HG02678 (cell line): ENCODE data around the gene PBRM1.

Source experiments
- ATAC-seq: cut with Tn5 transposase; IDR thresholded peaks from one replicate; pipeline ENCODE4 v1.9.1; 2021; ENCODE audit warnings: mild to moderate bottlenecking, moderate library complexity; ENCODE audit not compliant: unreplicated experiment

Gene PBRM1

DNA sequence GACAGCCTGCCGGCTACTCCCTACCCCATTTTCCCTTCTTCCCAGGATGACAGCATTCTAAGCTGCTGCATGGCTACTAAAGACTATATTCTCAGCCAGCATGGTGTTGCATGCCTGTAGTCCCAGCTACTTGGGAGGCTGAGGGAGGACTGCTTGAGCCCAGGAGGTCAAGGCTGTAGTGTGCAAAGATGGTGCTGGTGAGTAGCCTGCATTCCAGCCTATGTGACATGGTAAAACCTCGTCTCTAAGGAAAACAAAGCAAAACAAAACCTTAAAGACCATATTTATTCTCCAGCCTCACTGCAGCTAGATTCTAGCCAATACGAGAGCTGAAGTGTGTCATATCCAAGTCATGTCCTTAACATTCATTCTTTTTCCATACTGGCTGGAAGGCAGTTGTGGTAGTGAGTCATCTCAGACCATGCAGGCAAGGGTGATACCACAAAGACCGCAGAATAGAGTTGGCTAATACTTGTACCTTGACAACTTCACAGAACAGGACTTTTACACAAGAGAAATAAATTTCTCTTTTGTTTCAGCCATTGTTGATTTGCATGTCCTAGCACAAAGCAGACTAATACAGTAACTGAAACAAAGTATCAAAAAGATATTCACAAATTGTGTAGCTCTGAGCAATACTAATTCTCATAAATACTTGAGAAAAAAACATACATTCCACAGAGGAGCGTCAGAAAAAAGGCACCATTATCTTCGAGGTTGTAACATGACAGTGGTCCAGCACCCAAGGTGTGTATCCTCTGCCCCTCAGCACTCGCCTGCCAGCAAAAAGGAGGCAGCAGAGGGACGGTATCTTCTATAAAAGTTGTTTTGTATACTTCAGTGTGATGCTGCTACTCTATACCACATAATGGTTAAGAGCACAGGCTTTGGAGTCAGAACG, 14.8 kb downstream of the PBRM1 start:
- no peak for ATAC-seq

DNA sequence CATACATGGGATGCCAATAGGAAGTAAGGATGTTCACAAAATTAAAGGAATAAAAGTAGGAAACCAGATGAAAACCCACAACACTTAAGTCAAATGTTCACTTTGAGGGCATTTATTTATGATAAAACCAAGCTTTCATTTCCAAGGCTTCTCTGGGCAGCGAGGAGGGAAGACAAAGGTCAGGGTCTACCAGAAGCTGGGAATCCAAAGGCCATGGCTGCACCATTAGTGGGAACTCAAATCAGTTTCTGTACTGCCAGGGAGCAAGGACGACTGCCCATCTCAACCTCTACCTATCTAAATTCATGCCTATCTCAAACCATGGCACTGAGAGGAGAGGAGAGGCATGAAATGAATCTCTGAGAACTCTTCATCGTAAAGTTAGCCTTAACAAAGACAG, 22.6 kb downstream of the PBRM1 start:
- ATAC-seq, result no peak

GRCh38 chr3:52660046-52660445, 25.7 kb downstream of the PBRM1 start:
- ATAC-seq, result no peak

- no peak for ATAC-seq
Measured at GRCh38 chr3:52655895-52656294, 29.8 kb downstream of the PBRM1 start.

DNA sequence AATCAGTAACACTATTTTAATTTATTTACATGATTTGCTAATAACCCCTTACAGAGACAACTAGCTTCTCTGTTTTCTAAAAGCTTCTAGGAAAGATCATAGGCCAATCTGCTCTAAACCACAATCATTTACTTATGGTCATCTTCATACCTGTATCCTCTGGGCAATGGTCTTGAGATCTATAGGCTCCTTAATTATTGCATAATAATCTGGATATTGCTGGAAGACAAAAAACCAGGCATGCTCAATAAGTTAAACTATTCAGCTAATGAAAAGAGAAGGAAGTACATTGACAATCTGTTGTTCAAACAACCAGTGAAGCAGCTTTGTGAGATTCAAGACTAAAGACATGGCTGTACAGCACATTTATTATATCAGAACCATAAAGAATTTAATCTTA, 34.1 kb downstream of the PBRM1 start:
- ATAC-seq, result no peak

GRCh38 chr3:52650439-52650838, 35.3 kb downstream of the PBRM1 start:
- ATAC-seq, result no peak

DNA sequence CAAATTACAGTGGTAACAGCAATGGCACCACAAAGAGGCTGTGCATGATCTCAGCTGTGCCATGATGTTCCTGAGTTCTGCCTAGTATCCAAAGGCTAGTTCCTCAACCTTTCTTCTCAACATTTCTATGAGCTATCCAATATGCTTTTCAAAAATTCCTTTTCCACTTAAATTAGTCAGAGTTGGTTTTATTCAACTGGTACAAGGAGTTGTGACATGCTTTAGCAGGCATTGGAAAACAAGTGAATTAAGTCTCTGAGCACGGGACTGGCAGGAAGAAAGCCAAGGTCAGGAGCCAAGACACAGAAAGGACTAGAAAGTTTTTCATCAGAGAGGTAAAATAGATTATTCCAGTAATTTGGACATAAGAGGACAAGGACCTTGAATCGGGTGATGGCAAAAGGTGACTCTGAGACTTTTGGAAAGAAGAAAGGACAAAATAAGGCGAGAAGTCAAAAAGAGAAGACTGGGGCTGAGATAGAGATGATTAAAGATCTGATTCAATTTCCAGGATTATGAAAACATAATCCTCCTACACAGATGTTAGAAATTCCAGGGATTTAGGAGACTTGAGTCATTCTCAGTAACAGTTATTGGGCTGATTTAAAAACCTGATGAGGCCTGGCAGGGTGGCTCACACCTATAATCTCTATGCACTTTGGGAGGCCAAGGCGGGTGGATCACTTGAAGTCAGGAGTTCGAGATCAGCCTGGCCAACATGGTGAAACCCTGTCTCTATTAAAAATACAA, 36.1 kb downstream of the PBRM1 start:
- ATAC-seq, result no peak

DNA sequence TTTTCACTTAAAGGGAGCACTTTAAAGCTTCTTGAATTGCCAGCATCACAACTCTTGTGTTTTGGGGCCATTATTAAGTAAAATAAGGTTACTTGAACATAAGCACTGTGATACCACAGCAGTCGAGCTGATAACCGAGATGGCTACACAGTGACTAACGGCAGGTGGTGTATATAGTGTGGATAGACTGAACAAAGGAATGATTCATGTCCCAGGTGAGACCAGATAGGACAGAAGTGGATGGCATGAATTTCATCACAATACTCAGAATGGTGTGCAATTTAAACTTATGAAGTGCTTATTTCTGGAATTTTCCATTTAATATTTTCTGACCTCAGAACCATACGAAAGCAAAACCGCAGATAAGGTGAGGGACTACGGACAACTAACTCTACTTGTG, 40.2 kb downstream of the PBRM1 start:
- ATAC-seq, result no peak

- no peak for ATAC-seq
Measured at GRCh38 chr3:52636673-52637072, 49.0 kb downstream of the PBRM1 start.

- no peak for ATAC-seq
Measured at GRCh38 chr3:52633786-52634185, 51.9 kb downstream of the PBRM1 start.

DNA sequence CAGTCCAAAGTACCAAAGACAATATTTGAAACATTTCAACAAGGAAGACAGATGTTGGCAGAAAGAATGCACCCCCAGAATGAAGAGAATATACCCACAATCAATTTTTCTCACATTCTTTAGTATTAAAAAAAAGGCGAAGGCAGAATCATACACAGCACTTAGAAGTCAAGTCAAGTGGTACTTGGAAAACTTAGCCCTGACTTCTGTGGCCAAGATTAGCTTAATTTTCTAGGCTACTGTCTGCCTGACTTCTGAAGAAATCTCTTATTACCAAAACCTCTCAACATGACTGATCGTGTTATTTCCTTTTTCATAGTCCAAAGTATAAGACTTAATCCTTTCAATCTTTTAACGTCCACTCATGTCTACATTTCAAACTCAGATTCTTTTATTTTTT, 60.7 kb downstream of the PBRM1 start:
- ATAC-seq, result no peak

DNA sequence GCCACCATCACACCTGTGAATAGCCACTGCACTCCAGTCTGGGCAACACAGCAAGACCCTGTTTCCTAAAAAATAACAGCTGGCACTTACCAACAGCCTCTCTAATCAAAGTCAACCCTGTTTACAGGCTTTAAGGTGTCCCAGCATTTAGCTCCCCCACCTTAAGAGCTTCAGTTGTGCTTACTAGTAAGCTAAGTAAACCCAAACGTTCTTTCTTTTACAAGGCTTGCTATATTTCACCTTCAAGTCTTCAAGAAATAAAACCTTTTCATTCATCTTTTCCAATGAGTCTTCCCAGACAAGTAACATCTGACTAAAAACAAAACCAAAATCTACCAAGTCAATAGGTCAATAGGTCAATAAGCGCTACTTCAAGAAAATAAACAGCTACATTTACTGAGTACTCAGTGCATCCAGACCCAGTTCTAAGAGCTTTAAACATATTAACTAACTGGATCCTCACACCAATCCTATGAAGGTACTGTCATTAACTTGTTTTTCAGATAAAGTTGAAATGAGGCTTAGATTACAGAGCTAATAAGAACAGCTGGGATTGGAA, 62.4 kb downstream of the PBRM1 start:
- ATAC-seq, result no peak

GRCh38 chr3:52620580-52620979, 65.1 kb downstream of the PBRM1 start:
- ATAC-seq, result no peak

DNA sequence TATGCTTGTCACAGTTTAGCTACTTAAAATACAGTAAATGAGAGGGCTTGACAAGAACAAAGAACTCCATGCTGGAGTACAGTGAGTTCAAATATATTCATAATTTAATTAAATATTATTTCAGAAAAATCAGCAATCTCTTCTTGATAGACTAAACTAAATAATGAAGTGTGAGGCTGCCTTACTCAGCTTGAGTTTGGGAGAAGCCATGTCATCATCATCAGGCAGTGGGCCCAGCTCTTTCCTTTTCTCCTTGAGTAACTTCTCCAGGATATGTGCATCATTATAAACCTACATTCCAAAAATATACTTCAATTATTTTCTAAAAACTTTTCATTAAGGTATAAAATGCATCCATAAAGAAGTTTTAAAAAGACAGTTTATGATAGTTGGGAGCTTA, 70.5 kb downstream of the PBRM1 start:
- no peak for ATAC-seq

GRCh38 chr3:52614689-52615088, 71.0 kb downstream of the PBRM1 start:
- no peak for ATAC-seq

GRCh38 chr3:52609316-52609815, 76.3 kb downstream of the PBRM1 start:
- no peak for ATAC-seq

DNA sequence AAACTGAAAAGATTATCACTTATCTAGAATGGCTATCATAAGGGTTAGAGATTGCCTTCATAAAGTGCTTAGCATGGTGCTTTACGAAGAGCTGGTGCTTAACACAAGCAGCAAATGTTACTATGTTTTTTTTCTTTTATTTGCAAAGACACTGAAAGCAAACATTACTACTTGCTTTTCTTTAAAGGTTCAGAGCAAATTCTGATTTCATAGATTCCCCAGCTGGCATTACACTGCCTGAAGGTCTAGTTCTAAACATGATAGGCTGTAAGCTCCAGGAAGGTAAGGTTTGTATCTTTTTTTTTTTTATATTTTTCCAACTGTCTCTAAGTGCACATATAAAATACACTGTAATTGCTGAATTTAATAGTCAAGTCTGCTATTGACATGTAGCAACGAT, 77.4 kb downstream of the PBRM1 start:
- ATAC-seq, result no peak

GRCh38 chr3:52606373-52607085, 79.2 kb downstream of the PBRM1 start:
- no peak for ATAC-seq

DNA sequence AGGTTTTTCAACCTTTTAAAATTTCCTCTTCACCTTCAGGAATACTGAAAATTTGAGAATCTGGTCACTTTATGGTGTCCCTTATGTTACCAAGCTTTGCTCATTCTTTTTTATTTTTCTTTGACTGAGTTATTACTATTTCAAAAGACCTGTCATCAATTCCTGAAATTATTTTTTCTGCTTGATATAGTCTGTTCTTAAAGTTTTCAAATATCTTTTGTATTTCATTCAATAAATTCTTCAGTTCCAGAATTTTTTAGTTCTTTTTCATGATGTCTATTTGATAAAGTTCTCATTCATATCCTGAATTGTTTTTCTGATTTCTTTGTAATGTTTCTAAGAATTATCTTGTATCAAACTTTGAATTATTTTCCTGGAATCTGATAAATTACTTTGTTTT, 85.5 kb downstream of the PBRM1 start:
- no peak for ATAC-seq

DNA sequence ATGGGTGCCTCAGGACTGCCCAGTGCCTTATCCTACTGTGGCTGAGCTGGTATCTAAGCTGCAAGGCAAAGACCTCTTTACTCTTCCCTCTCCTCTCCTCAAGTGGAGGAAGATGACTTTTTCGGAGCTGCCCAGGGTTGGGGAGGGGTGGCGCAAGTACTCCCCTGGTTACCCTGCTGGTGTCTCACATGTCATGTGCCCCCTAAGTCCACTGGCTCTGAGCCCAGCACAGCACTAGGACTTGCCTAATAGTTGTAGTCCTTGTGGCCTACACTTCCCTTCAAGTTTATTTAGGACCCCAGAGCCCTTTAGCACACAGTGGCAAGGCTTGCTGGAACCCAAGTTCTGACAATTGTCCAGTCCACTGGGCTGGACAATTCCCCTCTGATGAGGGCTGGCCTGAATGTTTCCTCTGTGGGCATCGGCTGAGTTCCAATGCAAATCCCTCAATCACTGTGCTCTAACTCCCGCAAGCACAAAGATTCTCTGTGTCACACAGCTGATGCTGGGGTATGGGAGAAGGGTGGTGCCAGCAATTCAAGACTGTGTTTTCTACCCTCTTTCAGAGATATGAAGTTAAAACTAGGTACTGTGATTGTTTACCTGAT, 89.0 kb downstream of the PBRM1 start:
- ATAC-seq, result no peak

DNA sequence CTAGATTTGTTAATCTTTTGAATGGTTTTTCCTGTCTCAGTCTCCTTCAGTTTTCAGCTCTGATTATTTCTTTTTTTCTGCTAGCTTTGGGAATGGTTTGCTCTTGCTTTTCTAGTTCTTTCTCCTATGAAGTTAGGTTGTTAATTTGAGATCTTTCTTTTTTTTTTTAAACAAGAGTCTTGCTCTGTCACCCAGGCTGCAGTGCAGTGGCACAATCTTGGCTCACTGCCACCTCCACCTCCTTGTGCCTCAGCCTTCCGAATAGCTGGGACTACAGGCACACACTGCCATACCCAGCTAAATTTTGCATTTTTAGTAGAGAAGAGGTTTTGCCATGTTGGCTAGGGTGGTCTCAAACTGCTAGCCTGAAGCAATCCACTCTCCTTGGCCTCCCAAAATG, 92.6 kb downstream of the PBRM1 start:
- ATAC-seq, result no peak
